Muscle layer of colon (tissue), 2 donors: ENCODE data around the gene CADPS2.

Experiments used
- H3K27ac ChIP-seq: one replicate; pipeline ENCODE4 v1.7.0; 2013; ENCODE audit warnings: low read depth, mild to moderate bottlenecking, low read length, moderate library complexity
- H3K27me3 ChIP-seq, 2 donors: one replicate each; pipeline ENCODE4 v1.7.0; 2013; ENCODE audit warnings: low read length in 2 of 2, mild to moderate bottlenecking in 2 of 2; ENCODE audit not compliant: insufficient read depth in 2 of 2, control insufficient read depth in 1 of 2
- H3K36me3 ChIP-seq: one replicate; pipeline ENCODE4 v1.7.0; 2013; ENCODE audit warnings: mild to moderate bottlenecking, low read length; ENCODE audit not compliant: insufficient read depth
- H3K4me1 ChIP-seq: one replicate; pipeline ENCODE4 v1.7.0; 2013; ENCODE audit warnings: mild to moderate bottlenecking, low read length; ENCODE audit not compliant: insufficient read depth
- H3K4me3 ChIP-seq, 2 donors: one replicate each; pipeline ENCODE4 v1.7.0; 2013; ENCODE audit warnings: low read length in 2 of 2, low read depth in 1 of 2, mild to moderate bottlenecking in 1 of 2, moderate library complexity in 1 of 2
- H3K9ac ChIP-seq: one replicate; pipeline ENCODE4 v1.7.0; 2013; ENCODE audit warnings: low read length
- H3K9me3 ChIP-seq: one replicate; pipeline ENCODE4 v1.7.0; 2013; ENCODE audit warnings: mild to moderate bottlenecking, low read length
- donor health status: abdominal sarcoma.
- donor health status: Adenocarcinoma of cecum.

CADPS2 gene

DNA sequence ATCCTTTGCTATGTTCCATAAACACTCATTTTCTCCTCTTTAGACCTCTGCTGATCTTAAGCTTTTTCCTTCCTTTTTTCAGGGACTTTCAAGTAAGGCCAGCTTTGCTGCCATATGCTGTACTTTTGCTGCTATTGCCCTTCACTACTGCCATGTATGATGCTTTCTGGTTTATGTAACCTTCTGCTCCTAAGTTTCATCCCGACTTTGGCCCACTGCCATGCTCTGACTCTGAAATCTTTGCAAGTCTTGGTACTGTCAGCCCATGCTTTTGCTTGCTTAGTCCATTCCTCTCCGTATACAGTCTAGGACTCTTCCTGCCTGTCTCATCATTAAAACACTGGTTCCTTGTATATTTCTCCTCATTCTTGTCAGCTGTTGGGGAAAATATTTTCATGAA is 339.8 kb downstream of the CADPS2 start:
- Histone ChIP-seq H3K27me3 (no peaks in the 10 kb centered on the region), H3K4me1 (no peaks in the 10 kb centered on the region), H3K36me3 (no peaks in the 10 kb centered on the region), H3K4me3 (no peak overlapping the region), H3K9ac (no peak overlapping the region), H3K9me3 (no peaks in the 10 kb centered on the region), H3K27ac (no peak overlapping the region)

DNA sequence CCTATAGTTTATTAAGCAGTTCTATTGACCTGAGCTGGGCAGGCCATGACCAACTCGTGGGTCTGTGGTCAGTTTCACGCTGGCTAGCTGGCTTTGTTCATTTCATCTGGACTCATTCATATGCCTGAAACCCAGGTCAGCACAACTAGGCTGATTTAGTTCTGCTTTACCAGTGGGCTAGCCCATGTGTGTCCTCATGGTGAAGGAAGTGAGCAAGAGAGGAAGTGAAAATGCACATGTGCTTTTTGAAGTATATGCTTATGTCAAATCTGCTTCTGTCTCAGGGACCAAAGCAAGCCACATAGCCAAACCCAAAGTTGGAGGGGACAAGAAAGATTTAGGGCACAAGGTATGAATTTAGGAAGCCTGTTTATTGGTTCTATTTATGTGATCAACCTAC is 341.8 kb downstream of the CADPS2 start:
- Histone ChIP-seq H3K27ac (no peak overlapping the region), H3K27me3 (no peaks in the 10 kb centered on the region), H3K4me1 (no peaks in the 10 kb centered on the region), H3K36me3 (no peaks in the 10 kb centered on the region), H3K9me3 (no peaks in the 10 kb centered on the region), H3K4me3 (no peak overlapping the region), H3K9ac (no peak overlapping the region)

DNA sequence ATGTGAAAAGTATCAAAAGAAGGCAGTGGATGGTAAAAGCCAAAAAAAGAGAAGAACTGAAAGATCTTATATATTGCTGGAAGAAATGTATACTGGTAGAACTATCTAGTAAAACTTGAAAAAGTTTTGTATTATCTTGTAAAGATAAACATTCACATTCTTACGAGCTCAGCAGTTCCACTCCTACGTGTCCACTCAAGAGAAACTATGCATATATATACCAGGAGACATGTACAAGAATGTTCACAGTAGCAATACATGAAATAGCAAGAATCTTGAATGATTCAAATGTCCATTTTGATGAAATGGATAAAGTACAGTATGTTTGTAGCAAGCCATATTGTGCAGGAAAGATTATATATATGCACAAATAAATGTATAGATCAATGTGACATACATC is 342.4 kb downstream of the CADPS2 start:
- H3K9me3 ChIP-seq = no peaks in the 10 kb centered on the region
- no peaks in the 10 kb centered on the region for H3K36me3 ChIP-seq
- no peaks in the 10 kb centered on the region for H3K4me1 ChIP-seq
- no peaks in the 10 kb centered on the region for H3K27me3 ChIP-seq
- H3K4me3 ChIP-seq = no peak overlapping the region
- H3K9ac ChIP-seq = no peak overlapping the region
- no peak overlapping the region for H3K27ac ChIP-seq

DNA sequence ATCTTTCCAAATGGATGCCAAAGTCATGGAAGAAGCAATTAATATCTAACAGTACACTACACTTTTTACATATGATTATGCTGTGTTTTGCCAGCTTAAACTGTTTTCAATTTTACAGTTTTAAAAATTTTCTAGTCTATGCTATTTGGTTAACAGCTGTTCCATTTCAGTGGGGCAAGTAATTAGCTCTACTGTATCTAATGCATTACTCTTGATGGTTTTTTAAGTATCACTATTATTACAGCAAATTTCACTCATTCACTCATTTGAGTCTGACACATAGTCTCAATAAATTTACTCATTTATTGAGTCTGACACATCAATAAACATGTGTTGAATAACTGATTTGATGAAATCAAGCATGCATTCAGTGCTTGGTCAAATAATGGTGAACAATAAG is 343.1 kb downstream of the CADPS2 start:
- H3K4me1 ChIP-seq = no peaks in the 10 kb centered on the region
- H3K27me3 ChIP-seq = no peaks in the 10 kb centered on the region
- H3K9me3 ChIP-seq = no peaks in the 10 kb centered on the region
- no peak overlapping the region for H3K9ac ChIP-seq
- no peak overlapping the region for H3K4me3 ChIP-seq
- H3K36me3 ChIP-seq = no peaks in the 10 kb centered on the region
- H3K27ac ChIP-seq = no peak overlapping the region

DNA sequence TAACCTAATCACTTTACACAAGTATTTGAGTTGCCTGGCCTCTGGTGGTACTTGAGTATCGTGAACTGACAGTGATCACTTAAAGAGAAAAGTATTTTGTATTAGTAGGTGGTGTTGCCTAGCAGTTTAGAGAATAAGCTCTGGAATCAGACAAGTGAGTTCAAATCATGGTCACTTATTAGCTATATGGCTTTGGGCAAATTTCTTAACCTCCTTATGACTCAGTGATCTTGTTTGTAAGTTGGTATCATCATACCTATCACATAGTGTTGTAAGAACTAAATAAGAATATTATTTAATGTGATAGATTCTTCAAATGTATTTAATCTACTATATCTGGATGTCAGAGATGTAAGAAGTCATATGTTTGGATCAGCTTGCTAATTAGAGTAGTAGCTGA is 351.2 kb downstream of the CADPS2 start:
- H3K27me3 ChIP-seq = no peaks in the 10 kb centered on the region
- H3K27ac ChIP-seq = no peak overlapping the region
- no peak overlapping the region for H3K4me3 ChIP-seq
- H3K4me1 ChIP-seq = no peaks in the 10 kb centered on the region
- H3K9me3 ChIP-seq = no peaks in the 10 kb centered on the region
- H3K36me3 ChIP-seq = no peaks in the 10 kb centered on the region
- no peak overlapping the region for H3K9ac ChIP-seq

DNA sequence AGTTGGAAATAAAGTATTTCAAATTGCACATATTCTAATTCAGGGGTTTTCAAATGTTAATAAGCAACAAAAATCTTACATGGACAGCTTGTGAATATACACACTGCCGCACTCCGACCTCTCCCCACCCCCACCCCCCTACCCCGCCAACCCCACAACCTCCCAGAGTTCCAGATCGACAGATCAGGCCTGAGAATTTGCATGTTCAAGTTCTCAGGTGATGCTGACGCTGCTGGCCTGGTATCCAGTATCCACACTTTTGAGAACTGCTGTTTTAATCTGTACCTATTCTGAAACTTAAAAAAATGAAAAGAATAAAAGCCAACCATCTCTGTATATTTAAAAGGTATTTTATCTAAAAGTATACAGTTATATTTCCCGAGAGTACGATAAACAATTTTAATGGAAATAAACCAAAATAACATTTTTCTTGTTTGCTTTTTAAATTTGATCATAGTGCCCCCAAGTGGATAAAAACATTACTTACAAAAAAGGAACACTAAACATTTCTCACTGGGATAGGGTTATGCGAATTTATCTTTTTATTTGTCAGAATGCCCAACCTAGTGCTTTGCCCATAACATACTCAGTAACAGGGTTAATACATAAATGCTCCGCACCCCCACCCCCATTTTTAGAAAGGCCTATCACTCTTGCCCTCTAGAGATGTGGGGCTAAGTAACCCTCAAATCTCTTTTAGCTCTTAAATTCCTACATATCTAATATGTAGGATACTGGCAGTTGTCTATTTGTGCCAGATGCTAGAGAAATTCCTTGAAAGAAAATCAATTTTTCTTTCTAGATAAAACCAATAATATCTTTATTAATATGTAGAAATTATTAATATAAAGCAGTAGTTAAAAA is 353.6 kb downstream of the CADPS2 start:
- Histone ChIP-seq H3K4me1 (no peaks in the 10 kb centered on the region), H3K9me3 (no peaks in the 10 kb centered on the region), H3K27me3 (no peaks in the 10 kb centered on the region), H3K9ac (no peak overlapping the region), H3K36me3 (no peaks in the 10 kb centered on the region), H3K4me3 (no peak overlapping the region), H3K27ac (no peak overlapping the region)

DNA sequence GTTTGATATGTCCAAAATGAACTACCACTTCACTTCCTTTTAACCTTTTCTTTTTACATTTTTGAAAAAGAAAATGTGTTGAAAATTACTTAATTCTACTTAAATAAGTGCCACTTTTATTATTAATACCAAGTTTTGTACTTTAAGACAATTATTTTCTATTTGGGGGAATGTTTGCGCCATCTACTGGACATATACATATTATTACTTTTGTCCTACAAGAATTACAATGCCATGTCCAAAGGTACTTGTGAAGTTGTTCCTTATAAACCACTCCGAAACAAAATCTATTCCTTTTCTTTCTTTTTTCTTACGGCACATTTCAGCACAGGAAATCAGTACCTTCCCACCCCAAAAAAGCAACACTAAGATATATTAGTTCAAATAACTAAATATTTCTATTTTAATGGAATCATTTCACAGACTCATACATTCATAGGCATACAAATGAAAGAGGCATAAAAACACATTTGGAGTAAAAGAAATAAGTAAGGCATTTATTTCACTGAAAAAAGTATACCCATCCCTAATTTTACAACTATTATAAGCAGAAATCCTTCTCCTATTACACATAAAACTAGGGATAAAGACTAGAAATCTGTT is 357.3 kb downstream of the CADPS2 start:
- Histone ChIP-seq H3K9me3 (no peaks in the 10 kb centered on the region), H3K27ac (no peak overlapping the region), H3K36me3 (no peaks in the 10 kb centered on the region), H3K4me1 (no peaks in the 10 kb centered on the region), H3K9ac (no peak overlapping the region), H3K27me3 (no peaks in the 10 kb centered on the region), H3K4me3 (no peak overlapping the region)

DNA sequence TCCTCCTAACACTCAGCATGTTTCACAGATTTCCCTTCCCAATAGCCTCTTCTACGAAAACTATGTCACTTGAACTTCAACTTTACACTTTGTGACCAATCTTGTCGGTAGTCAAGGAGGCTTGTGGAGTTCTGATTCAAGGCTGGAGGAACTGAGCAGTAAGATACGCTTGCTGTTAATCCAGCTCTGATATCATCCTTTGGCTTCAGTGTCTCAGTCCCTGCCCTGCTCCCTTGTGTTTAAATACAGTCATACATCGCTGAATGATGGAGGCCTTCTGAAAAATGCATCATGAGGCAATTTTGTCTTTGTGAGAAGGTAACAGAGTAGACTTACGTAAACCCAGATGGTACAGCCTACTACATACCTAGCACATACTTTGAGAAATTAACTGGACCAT is 360.9 kb downstream of the CADPS2 start:
- Histone ChIP-seq H3K27me3 (no peaks in the 10 kb centered on the region), H3K36me3 (no peaks in the 10 kb centered on the region), H3K4me1 (no peaks in the 10 kb centered on the region), H3K9me3 (no peaks in the 10 kb centered on the region), H3K4me3 (no peak overlapping the region), H3K9ac (no peak overlapping the region), H3K27ac (no peak overlapping the region)

DNA sequence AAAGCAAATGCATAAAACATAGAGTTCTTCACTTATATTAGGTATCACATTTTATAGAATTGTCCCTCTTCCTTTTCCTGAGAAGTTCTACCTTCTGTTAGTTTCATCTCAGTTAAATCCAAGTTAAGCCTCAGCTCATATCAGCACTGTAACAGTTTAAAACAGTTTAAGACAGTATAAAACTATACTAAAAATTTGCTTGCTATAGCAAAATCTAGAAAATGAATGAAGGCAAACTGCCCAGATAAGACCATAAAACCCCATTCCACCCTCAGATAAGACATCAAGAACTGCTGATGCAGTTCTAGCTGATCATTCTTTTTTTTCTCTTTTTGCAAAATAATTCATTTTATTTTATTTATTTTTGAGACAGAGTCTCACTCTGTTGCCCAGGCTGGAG is 364.5 kb downstream of the CADPS2 start:
- no peaks in the 10 kb centered on the region for H3K36me3 ChIP-seq
- H3K4me1 ChIP-seq = no peaks in the 10 kb centered on the region
- no peak overlapping the region for H3K27ac ChIP-seq
- no peaks in the 10 kb centered on the region for H3K9me3 ChIP-seq
- no peak overlapping the region for H3K9ac ChIP-seq
- H3K4me3 ChIP-seq = no peak overlapping the region
- no peaks in the 10 kb centered on the region for H3K27me3 ChIP-seq

DNA sequence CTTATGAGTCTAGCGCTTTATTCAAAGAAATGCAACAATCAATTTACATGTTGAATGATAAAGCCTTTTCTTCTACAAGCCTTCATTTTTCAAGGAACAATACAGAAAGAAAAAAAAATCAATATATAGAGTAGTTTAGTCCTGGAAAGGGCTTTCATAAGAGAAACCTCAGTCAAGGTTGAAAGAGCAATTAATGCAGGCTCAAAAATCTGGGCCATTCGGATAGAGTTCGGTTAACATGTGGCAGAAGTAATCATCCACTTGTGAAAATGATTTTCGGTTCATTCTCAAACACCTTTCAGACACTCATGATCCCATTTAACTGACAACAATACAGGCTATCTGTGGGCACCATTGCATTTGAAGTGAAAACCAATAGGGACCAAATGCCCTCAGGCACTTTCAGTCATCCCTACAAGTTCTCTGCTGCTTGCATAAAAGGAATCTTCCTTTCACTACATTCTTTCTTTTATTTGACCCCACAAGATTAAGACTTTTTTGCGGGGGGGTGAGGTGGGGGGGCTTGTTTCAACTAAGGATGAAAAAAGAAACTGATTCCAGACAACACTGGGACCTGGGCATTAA is 365.2 kb downstream of the CADPS2 start:
- no peak overlapping the region for H3K9ac ChIP-seq
- H3K4me1 ChIP-seq = no peaks in the 10 kb centered on the region
- H3K27me3 ChIP-seq = no peaks in the 10 kb centered on the region
- H3K4me3 ChIP-seq = no peak overlapping the region
- H3K9me3 ChIP-seq = no peaks in the 10 kb centered on the region
- no peaks in the 10 kb centered on the region for H3K36me3 ChIP-seq
- H3K27ac ChIP-seq = no peak overlapping the region

DNA sequence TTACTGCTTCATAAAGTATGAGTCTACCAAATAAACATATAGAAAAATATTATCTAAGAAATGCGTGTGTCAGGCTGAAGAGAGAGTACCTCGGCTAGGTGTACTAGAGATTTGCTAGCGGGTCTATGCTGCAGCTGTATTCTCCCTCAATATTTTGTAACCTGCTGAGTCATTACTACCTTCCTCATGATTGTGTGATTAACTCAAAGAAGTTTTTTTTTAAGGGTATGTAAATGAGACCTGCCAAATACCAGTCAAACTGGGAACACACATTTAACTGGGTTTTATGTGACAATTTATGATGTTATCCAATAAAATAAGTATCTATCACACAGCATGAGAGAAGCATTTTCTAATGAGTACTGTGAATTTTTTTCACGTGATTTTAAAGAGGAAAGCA is 367.8 kb downstream of the CADPS2 start:
- Histone ChIP-seq H3K4me3 (no peak overlapping the region), H3K9me3 (no peaks in the 10 kb centered on the region), H3K27ac (no peak overlapping the region), H3K36me3 (no peaks in the 10 kb centered on the region), H3K27me3 (no peaks in the 10 kb centered on the region), H3K9ac (no peak overlapping the region), H3K4me1 (no peaks in the 10 kb centered on the region)
